ENCODE results near the gene RAVER1. TPM values are rescaled to one million over a fixed set of nuclear protein-coding genes. Genes with fewer than 3 reads are reported as not detected.

RAVER1 gene
- total RNA-seq, 1 experiment from 2014 or later, result 87.7 TPM

GRCh38 chr19:10332158-10332964 lies 968 bp downstream of the RAVER1 start:
- H3K4me3 ChIP-seq (ENCODE audit: low read depth, low read length, poor library complexity, severe bottlenecking), result peak overlapping the region; percentile 85
- peak overlapping the region; percentile 99 for H3K27ac ChIP-seq (ENCODE audit: low read depth, low read length, poor library complexity, severe bottlenecking)
- no peaks in the 10 kb centered on the region for H3K9me3 ChIP-seq (ENCODE audit: low read depth, low read length, poor library complexity, severe bottlenecking)
- H3K4me1 ChIP-seq (ENCODE audit: insufficient read depth, low read length, poor library complexity, severe bottlenecking), result peaks cover 28% of the 10 kb centered on the region
- peaks cover 39% of the 10 kb centered on the region for H3K36me3 ChIP-seq (ENCODE audit: insufficient read depth, low read length, poor library complexity, severe bottlenecking)
- H3K27me3 ChIP-seq (replicated peaks; ENCODE audit: insufficient read depth, low read depth, low read length, poor library complexity), result no peaks in the 10 kb centered on the region
- intact Hi-C loops (cut with micrococcal nuclease; ENCODE audit: unreplicated experiment), result loop anchor here (2.0 kb wide), 1 partner anchor 44 kb away; the partner anchor contains the start of gene ICAM5
- TSS peak; percentile 61 for BruUV-seq (replicated peaks)
- peak; percentile 34 for DNase-seq (ENCODE audit: low spot score)
- TF ChIP-seq CTCF (conservative IDR thresholded peaks at IDR 0.05; ENCODE audit: low read depth, low read length) (no peak), EZH2 (IDR thresholded peaks at IDR 0.05; ENCODE audit: borderline replicate concordance, low read depth, low read length, poor library complexity, severe bottlenecking) (no peak)
- ChIA-PET CTCF (no interaction called here), POLR2A (ENCODE audit: low non-redundant PET) (no interaction called here)

GRCh38 chr19:10329555-10329954 lies 3.8 kb downstream of the RAVER1 start:
- intact Hi-C loops (cut with micrococcal nuclease; ENCODE audit: unreplicated experiment), result no loop called here
- TF ChIP-seq EZH2 (IDR thresholded peaks at IDR 0.05; ENCODE audit: borderline replicate concordance, low read depth, low read length, poor library complexity, severe bottlenecking), result no peak
- TF ChIP-seq CTCF (conservative IDR thresholded peaks at IDR 0.05; ENCODE audit: low read depth, low read length), result no peak
- H3K9me3 ChIP-seq (ENCODE audit: low read depth, low read length, poor library complexity, severe bottlenecking), result no peaks in the 10 kb centered on the region
- no peak overlapping the region for H3K4me3 ChIP-seq (ENCODE audit: low read depth, low read length, poor library complexity, severe bottlenecking)
- BruUV-seq (replicated peaks), result no TSS peak
- ChIA-PET CTCF (no interaction called here), POLR2A (ENCODE audit: low non-redundant PET) (no interaction called here)
- no peak for DNase-seq (ENCODE audit: low spot score)
- no peak overlapping the region for H3K27ac ChIP-seq (ENCODE audit: low read depth, low read length, poor library complexity, severe bottlenecking)
- no peaks in the 10 kb centered on the region for H3K27me3 ChIP-seq (replicated peaks; ENCODE audit: insufficient read depth, low read depth, low read length, poor library complexity)
- H3K4me1 ChIP-seq (ENCODE audit: insufficient read depth, low read length, poor library complexity, severe bottlenecking), result peaks cover 12% of the 10 kb centered on the region
- H3K36me3 ChIP-seq (ENCODE audit: insufficient read depth, low read length, poor library complexity, severe bottlenecking), result peaks cover 64% of the 10 kb centered on the region

GRCh38 chr19:10328558-10329429 lies 4.5 kb downstream of the RAVER1 start:
- Histone ChIP-seq H3K36me3 (ENCODE audit: insufficient read depth, low read length, poor library complexity, severe bottlenecking) (peaks cover 70% of the 10 kb centered on the region), H3K27ac (ENCODE audit: low read depth, low read length, poor library complexity, severe bottlenecking) (no peak overlapping the region), H3K9me3 (ENCODE audit: low read depth, low read length, poor library complexity, severe bottlenecking) (no peaks in the 10 kb centered on the region), H3K4me3 (ENCODE audit: low read depth, low read length, poor library complexity, severe bottlenecking) (no peak overlapping the region), H3K27me3 (replicated peaks; ENCODE audit: insufficient read depth, low read depth, low read length, poor library complexity) (no peaks in the 10 kb centered on the region), H3K4me1 (ENCODE audit: insufficient read depth, low read length, poor library complexity, severe bottlenecking) (peaks cover 8% of the 10 kb centered on the region)
- BruUV-seq (replicated peaks), result no TSS peak
- no peak for DNase-seq (ENCODE audit: low spot score)
- intact Hi-C loops (cut with micrococcal nuclease; ENCODE audit: unreplicated experiment), result no loop called here
- ChIA-PET CTCF (interaction anchor here (0.6 kb wide), 1 partner anchor 103 kb away, joined by 11 read pairs; no protein-coding TSS in a partner anchor), POLR2A (ENCODE audit: low non-redundant PET) (no interaction called here)
- TF ChIP-seq EZH2 (IDR thresholded peaks at IDR 0.05; ENCODE audit: borderline replicate concordance, low read depth, low read length, poor library complexity, severe bottlenecking), result no peak
- no peak for TF ChIP-seq CTCF (conservative IDR thresholded peaks at IDR 0.05; ENCODE audit: low read depth, low read length)

All from A673 (cell line).